ENCODE data around the gene GRB10.

The GRB10 gene

GRCh38 chr7:50621973-50622490 lies 160.7 kb downstream of the GRB10 start:
- Histone ChIP-seq H3K27me3 (ENCODE audit: insufficient read depth, low read depth, severe bottlenecking) (no peaks in the 10 kb centered on the region), H3K4me3 (ENCODE audit: low read depth, low read length) (no peak overlapping the region), H3K36me3 (no peaks in the 10 kb centered on the region), H3K9me3 (ENCODE audit: severe bottlenecking) (no peaks in the 10 kb centered on the region), H3K27ac (no peak overlapping the region)
- no peak for DNase-seq
- TF ChIP-seq CTCF (IDR thresholded peaks at IDR 0.05; ENCODE audit: low read depth, low read length) = no peak

- no peak for TF ChIP-seq CTCF (IDR thresholded peaks at IDR 0.05; ENCODE audit: low read depth, low read length)
- DNase-seq = no peak
- no peak overlapping the region for H3K4me3 ChIP-seq (ENCODE audit: low read depth, low read length)
- H3K36me3 ChIP-seq = no peaks in the 10 kb centered on the region
- H3K27ac ChIP-seq = no peak overlapping the region
- H3K9me3 ChIP-seq (ENCODE audit: severe bottlenecking) = no peaks in the 10 kb centered on the region
- no peaks in the 10 kb centered on the region for H3K27me3 ChIP-seq (ENCODE audit: insufficient read depth, low read depth, severe bottlenecking)
Measured at GRCh38 chr7:50621206-50621605, 161.5 kb downstream of the GRB10 start.

GRCh38 chr7:50620433-50620832 lies 162.3 kb downstream of the GRB10 start:
- TF ChIP-seq CTCF (IDR thresholded peaks at IDR 0.05; ENCODE audit: low read depth, low read length) = no peak
- no peak for DNase-seq

DNA sequence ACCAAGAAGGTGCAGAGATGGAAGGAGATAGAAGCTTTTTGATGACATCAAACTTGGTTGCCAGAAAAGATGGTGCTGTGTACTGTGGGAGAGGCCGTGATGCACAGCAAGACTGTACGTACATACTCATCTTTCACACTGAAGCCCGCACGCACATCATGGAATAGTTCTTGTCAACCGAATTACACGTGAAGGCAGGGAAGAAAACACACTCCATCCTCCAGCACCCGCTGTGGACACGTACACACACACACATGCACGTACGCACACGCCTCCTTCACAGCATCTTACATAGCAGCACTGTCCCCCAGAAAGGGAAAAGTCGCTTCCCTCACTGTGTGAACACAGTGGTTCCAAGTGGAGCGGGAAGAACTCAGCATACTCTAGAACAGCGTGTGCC lies 163.0 kb downstream of the GRB10 start:
- Histone ChIP-seq H3K27me3 (ENCODE audit: insufficient read depth, low read depth, severe bottlenecking) (no peaks in the 10 kb centered on the region), H3K9me3 (ENCODE audit: severe bottlenecking) (no peaks in the 10 kb centered on the region), H3K36me3 (no peaks in the 10 kb centered on the region), H3K4me3 (ENCODE audit: low read depth, low read length) (no peak overlapping the region), H3K27ac (no peak overlapping the region)
- DNase-seq = no peak
- TF ChIP-seq CTCF (IDR thresholded peaks at IDR 0.05; ENCODE audit: low read depth, low read length) = no peak

More at GRCh38 chr7:50620433-50620832, 162.3 kb downstream of the GRB10 start:
- Histone ChIP-seq H3K27me3 (ENCODE audit: insufficient read depth, low read depth, severe bottlenecking) (no peaks in the 10 kb centered on the region), H3K4me3 (ENCODE audit: low read depth, low read length) (no peak overlapping the region), H3K9me3 (ENCODE audit: severe bottlenecking) (no peaks in the 10 kb centered on the region), H3K36me3 (no peaks in the 10 kb centered on the region), H3K27ac (no peak overlapping the region)

- Histone ChIP-seq H3K27ac (no peak overlapping the region), H3K9me3 (ENCODE audit: severe bottlenecking) (no peaks in the 10 kb centered on the region), H3K4me3 (ENCODE audit: low read depth, low read length) (no peak overlapping the region), H3K36me3 (no peaks in the 10 kb centered on the region), H3K27me3 (ENCODE audit: insufficient read depth, low read depth, severe bottlenecking) (no peaks in the 10 kb centered on the region)
- no peak for DNase-seq
- no peak for TF ChIP-seq CTCF (IDR thresholded peaks at IDR 0.05; ENCODE audit: low read depth, low read length)
Measured at GRCh38 chr7:50618281-50618680, 164.4 kb downstream of the GRB10 start.

GRCh38 chr7:50615519-50616080 lies 167.1 kb downstream of the GRB10 start:
- no peaks in the 10 kb centered on the region for H3K27me3 ChIP-seq (ENCODE audit: insufficient read depth, low read depth, severe bottlenecking)
- H3K9me3 ChIP-seq (ENCODE audit: severe bottlenecking) = no peaks in the 10 kb centered on the region
- H3K4me3 ChIP-seq (ENCODE audit: low read depth, low read length) = no peak overlapping the region
- H3K36me3 ChIP-seq = no peaks in the 10 kb centered on the region
- H3K27ac ChIP-seq = no peak overlapping the region
- TF ChIP-seq CTCF (IDR thresholded peaks at IDR 0.05; ENCODE audit: low read depth, low read length) = no peak
- no peak for DNase-seq
